Measurements from ENCODE around the gene PTK6. TPM values are rescaled to one million over a fixed set of nuclear protein-coding genes. Genes with fewer than 3 reads are reported as not detected.

The PTK6 gene
- total RNA-seq, 1 experiment from 2014 or later, result 6.7 TPM

GRCh38 chr20:63509088-63509564, 28.1 kb downstream of the PTK6 start:
- H3K4me1 ChIP-seq (ENCODE audit: control insufficient read depth in 1 of 2, insufficient read depth in 2 of 2, low read length in 2 of 2), result no peaks in the 10 kb centered on the region
- no peaks in the 10 kb centered on the region for H3K9me2 ChIP-seq (ENCODE audit: insufficient read depth)
- no peaks in the 10 kb centered on the region for H4K20me1 ChIP-seq (ENCODE audit: insufficient read depth)
- H3K9me3 ChIP-seq (ENCODE audit: control insufficient read depth in 1 of 2, insufficient read depth in 1 of 2, low read depth in 1 of 2, low read length in 2 of 2), result no peaks in the 10 kb centered on the region; a peak in 1 of 4 replicates
- TF ChIP-seq RAD21 (IDR thresholded peaks at IDR 0.05; ENCODE audit: low read depth) (no peak), POLR2A (IDR thresholded peaks at IDR 0.05; ENCODE audit: borderline replicate concordance, extremely low read depth, insufficient read depth, insufficient read length) (no peak), ZFX (IDR thresholded peaks at IDR 0.05) (no peak), ATF3 (IDR thresholded peaks at IDR 0.05) (no peak), POLR2AphosphoS5 (IDR thresholded peaks at IDR 0.05; ENCODE audit: low read depth, low read length) (no peak), FOSL1 (IDR thresholded peaks at IDR 0.05; ENCODE audit: low read depth) (no peak), CTCF (IDR thresholded peaks at IDR 0.05 in 2 of 3, conservative IDR thresholded peaks at IDR 0.05 in 1 of 3; ENCODE audit: borderline replicate concordance in 1 of 3, insufficient read depth in 1 of 3, low read depth in 2 of 3, low read length in 2 of 3) (no peak), JUND (IDR thresholded peaks at IDR 0.05) (no peak), REST (IDR thresholded peaks at IDR 0.05; ENCODE audit: low read depth) (no peak), ZBTB33 (IDR thresholded peaks at IDR 0.05; ENCODE audit: extremely low read depth, insufficient replicate concordance, low read length) (no peak), EGR1 (IDR thresholded peaks at IDR 0.05; ENCODE audit: low read depth) (no peak), MAX (IDR thresholded peaks at IDR 0.05) (no peak), ELF1 (IDR thresholded peaks at IDR 0.05; ENCODE audit: borderline replicate concordance, low read depth) (no peak), SRF (IDR thresholded peaks at IDR 0.05; ENCODE audit: low read depth) (no peak), EZH2phosphoT487 (IDR thresholded peaks at IDR 0.05; ENCODE audit: borderline replicate concordance) (no peak), ZNF274 (IDR thresholded peaks at IDR 0.05; ENCODE audit: low read depth, low read length) (no peak)
- intact Hi-C loops (cut with micrococcal nuclease), result no loop called here
- no peak for DNase-seq (ENCODE audit: low read depth, low spot score)
- H3K27me3 ChIP-seq (ENCODE audit: insufficient read depth, low read length), result peaks cover 7% of the 10 kb centered on the region; the same call in 1 of the 2 replicates
- H3K79me2 ChIP-seq (ENCODE audit: insufficient read depth, low read length), result no peaks in the 10 kb centered on the region
- ChIA-PET CTCF (no interaction called here), POLR2A (no interaction called here), RAD21 (ENCODE audit: low non-redundant PET in 1 of 2, low total read pairs in 2 of 2, uncharacterized antibody in 2 of 2, unreplicated experiment in 2 of 2) (no interaction called here)
- H3K36me3 ChIP-seq (ENCODE audit: control insufficient read depth in 1 of 2, insufficient read depth in 2 of 2, low read length in 2 of 2), result no peaks in the 10 kb centered on the region
- no peak overlapping the region for H3K9ac ChIP-seq (ENCODE audit: low read length)
- no peak overlapping the region for H2AFZ ChIP-seq (ENCODE audit: low read depth, low read length, poor library complexity, severe bottlenecking)
- H3K4me3 ChIP-seq (replicated peaks in 1 of 2; ENCODE audit: low read depth in 1 of 2, low read length in 2 of 2), result no peak overlapping the region
- no peak for ATAC-seq
- no peak overlapping the region for H3K27ac ChIP-seq (ENCODE audit: low read depth, low read length)
- H3K4me2 ChIP-seq (ENCODE audit: low read length), result no peak overlapping the region
- no TSS peak for BruUV-seq (replicated peaks)

All from HCT116 (cell line).